GM19372 (cell line): Measurements from ENCODE around the gene MOCS2.

Experiments used
- ATAC-seq: cut with Tn5 transposase; IDR thresholded peaks from one replicate; pipeline ENCODE4 v1.9.1; 2021; ENCODE audit warnings: mild to moderate bottlenecking, low read depth, moderate library complexity; ENCODE audit not compliant: unreplicated experiment

Gene MOCS2

DNA sequence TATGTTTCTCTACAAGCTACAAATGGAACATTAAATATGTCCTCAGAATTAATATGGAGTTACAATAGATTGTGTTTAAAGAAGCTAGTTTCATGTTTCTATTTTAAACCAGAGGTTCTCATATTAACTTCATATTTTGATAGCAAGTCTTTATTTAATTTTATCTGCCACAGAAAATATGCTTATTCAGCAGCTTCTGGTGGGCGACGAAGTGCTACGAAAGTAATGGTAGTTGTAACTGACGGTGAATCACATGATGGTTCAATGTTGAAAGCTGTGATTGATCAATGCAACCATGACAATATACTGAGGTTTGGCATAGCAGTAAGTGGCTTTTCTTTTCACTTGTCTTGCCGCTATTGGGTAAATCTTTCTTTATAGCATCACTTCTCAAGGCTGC lies 54.2 kb downstream of the MOCS2 start:
- ATAC-seq, result no peak

DNA sequence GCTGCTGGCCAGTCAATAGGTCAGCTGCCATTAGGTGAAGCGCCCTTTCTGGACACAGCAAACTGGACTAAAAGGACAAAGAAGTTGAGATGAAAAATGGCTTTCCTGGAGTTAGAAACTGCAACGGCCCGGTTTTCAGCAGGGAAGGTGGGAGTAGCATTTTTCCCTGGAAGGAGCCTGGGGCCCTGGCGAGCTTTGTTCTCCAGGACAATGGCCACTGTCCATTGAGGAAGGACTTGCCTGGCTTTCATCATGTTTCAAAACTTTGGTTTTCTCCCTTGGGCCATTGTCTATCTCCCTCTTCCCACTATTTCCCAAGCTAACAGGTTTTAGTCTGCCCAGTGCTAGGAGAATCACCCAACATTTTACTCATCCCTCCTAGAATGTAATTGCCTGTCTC lies 56.2 kb downstream of the MOCS2 start:
- ATAC-seq, result no peak

DNA sequence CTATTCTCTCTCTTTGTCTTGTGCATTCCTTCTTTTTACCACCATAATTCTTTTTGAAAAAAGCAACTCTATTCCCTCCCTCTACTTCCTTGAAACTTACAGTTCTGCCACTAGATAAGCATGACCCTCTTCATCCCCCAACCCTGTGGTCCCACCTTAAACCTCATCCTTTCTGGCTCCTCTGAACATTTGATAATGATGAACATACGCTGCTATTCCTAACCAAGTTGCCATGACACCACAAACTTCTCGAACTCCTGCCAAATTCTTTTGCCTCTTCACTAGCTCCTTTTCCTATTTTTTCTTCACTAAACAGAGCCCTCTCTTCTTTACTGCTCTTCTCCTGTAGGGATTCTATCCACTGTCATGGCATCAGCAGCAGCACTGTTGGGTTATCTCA lies 57.1 kb downstream of the MOCS2 start:
- ATAC-seq, result no peak

DNA sequence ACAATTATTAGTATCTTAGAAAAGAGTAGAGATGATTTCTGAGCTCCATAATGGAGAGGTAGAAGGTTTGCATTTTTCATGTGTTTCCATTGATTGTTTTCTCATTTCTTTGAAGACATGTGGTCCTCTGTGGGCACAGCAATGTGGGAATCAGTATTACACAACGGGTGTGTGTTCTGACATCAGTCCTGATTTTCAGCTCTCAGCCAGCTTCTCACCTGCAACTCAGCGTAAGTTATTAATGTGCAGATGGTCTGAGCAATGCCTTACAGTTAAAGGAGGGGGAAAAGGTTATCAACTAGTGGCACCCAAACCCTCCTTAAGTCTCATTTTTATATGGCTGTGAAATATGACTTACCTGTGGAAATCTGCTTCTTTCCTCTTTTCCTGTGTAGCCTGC lies 61.3 kb downstream of the MOCS2 start:
- ATAC-seq, result no peak
